Measurements from ENCODE around the gene ENOX1.

The ENOX1 gene

GRCh38 chr13:43391036-43391435, 395.7 kb downstream of the ENOX1 start:
- ATAC-seq = no peak
- TF ChIP-seq TOX (CRISPR knock-in tag; IDR thresholded peaks at IDR 0.05; ENCODE audit: borderline replicate concordance) (no peak), ESRRG (CRISPR knock-in tag; IDR thresholded peaks at IDR 0.05) (no peak), PPARA (CRISPR knock-in tag; IDR thresholded peaks at IDR 0.05; ENCODE audit: borderline replicate concordance) (no peak), ZNF8 (CRISPR knock-in tag; IDR thresholded peaks at IDR 0.05) (no peak), ZC3H10 (CRISPR knock-in tag; IDR thresholded peaks at IDR 0.05) (no peak), PATZ1 (CRISPR knock-in tag; IDR thresholded peaks at IDR 0.05; ENCODE audit: borderline replicate concordance) (no peak), POU6F1 (CRISPR knock-in tag; IDR thresholded peaks at IDR 0.05; ENCODE audit: borderline replicate concordance, low read depth) (no peak), TSHZ2 (CRISPR knock-in tag; IDR thresholded peaks at IDR 0.05) (no peak), ZFP30 (CRISPR knock-in tag; IDR thresholded peaks at IDR 0.05) (no peak), SNAI2 (CRISPR knock-in tag; IDR thresholded peaks at IDR 0.05) (no peak), ZNF565 (CRISPR knock-in tag; conservative IDR thresholded peaks at IDR 0.05; ENCODE audit: low read depth) (no peak), BACH2 (CRISPR knock-in tag; IDR thresholded peaks at IDR 0.05; ENCODE audit: borderline replicate concordance) (no peak), CREB5 (CRISPR knock-in tag; IDR thresholded peaks at IDR 0.05; ENCODE audit: low read depth) (no peak)

DNA sequence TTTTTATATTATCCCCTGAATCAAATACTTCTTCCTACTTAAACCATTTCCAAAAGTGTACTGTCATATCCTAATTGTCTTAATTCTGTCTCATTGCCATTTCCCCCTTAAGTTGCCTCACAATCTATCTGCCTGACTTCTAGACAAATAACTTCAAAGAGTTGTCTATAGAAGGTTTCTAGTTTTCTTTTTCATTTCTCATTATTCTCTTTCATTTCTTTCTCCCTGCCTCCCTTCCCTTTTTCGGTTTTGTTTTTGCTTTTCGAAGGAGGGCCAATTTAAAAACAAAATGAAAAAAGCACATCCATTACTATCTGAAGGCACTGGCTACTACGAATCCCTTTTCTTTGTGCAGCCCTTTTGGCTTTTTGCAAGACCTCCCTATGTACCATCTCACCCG, 396.2 kb downstream of the ENOX1 start:
- TF ChIP-seq ESRRG (CRISPR knock-in tag; IDR thresholded peaks at IDR 0.05) (no peak), TSHZ2 (CRISPR knock-in tag; IDR thresholded peaks at IDR 0.05) (no peak)
- ATAC-seq = no peak

DNA sequence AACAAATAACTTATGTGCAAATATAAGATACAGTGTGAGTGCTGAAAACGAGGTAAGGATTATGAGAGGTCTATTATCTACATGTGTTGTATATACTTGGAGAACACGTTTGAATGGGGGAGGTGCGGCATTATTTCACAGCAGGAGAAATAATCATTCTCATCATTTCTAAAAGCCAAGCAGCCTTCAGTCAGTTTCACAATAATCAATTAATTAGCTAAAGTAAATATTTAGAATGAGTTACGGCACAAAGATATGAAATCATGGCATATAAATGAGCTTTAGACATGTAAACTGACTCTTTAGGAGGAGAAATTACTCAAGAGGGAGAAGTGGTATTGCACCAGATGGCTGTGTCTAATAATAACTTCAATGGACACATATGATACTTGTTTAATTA, 396.8 kb downstream of the ENOX1 start:
- no peak for ATAC-seq
- TF ChIP-seq ZFP30 (CRISPR knock-in tag; IDR thresholded peaks at IDR 0.05) = no peak
- no peak for TF ChIP-seq RARB (CRISPR knock-in tag; IDR thresholded peaks at IDR 0.05)
- TF ChIP-seq OSR1 (CRISPR knock-in tag; IDR thresholded peaks at IDR 0.05) = no peak
- no peak for TF ChIP-seq CSDC2 (CRISPR knock-in tag; IDR thresholded peaks at IDR 0.05)
- TF ChIP-seq ZNF565 (CRISPR knock-in tag; conservative IDR thresholded peaks at IDR 0.05; ENCODE audit: low read depth) = no peak
- no peak for TF ChIP-seq ZNF70 (CRISPR knock-in tag; IDR thresholded peaks at IDR 0.05)
- TF ChIP-seq ARNTL (CRISPR knock-in tag; IDR thresholded peaks at IDR 0.05; ENCODE audit: borderline replicate concordance, low read depth) = no peak
- no peak for TF ChIP-seq GLIS3 (CRISPR knock-in tag; IDR thresholded peaks at IDR 0.05)
- TF ChIP-seq ISL1 (CRISPR knock-in tag; IDR thresholded peaks at IDR 0.05) = no peak
- no peak for TF ChIP-seq ZFP3 (CRISPR knock-in tag; IDR thresholded peaks at IDR 0.05)
- TF ChIP-seq POU6F1 (CRISPR knock-in tag; IDR thresholded peaks at IDR 0.05; ENCODE audit: borderline replicate concordance, low read depth) = no peak
- no peak for TF ChIP-seq TSHZ2 (CRISPR knock-in tag; IDR thresholded peaks at IDR 0.05)
- no peak for TF ChIP-seq ESRRG (CRISPR knock-in tag; IDR thresholded peaks at IDR 0.05)
- no peak for TF ChIP-seq ZNF8 (CRISPR knock-in tag; IDR thresholded peaks at IDR 0.05)
- no peak for TF ChIP-seq TOX (CRISPR knock-in tag; IDR thresholded peaks at IDR 0.05; ENCODE audit: borderline replicate concordance)
- no peak for TF ChIP-seq ZC3H10 (CRISPR knock-in tag; IDR thresholded peaks at IDR 0.05)
